Heart left ventricle (tissue), 13 donors: ENCODE results near the gene TBC1D4.

ENCODE experiments used
- POLR2A ChIP-seq, 2 donors: fragments of 450-650 bp; IDR thresholded peaks; one replicate each; pipeline ENCODE4 v1.6.1; 2017; ENCODE audit warnings: antibody characterized with exemption in 2 of 2, mild to moderate bottlenecking in 2 of 2, moderate library complexity in 2 of 2
- TF ChIP-seq, protein P1 (sequence below), 12 donors: fragments of 200-600 bp; sonication (generic) in 4 of 12; IDR thresholded peaks; one replicate each; pipeline versions ENCODE4 v1.5.0 to v1.8.0; 2018 to 2022; ENCODE audit warnings: antibody characterized with exemption in 12 of 12, mild to moderate bottlenecking in 5 of 12
- donor health status: ischemic (EF 13 %, LVEDD 7.1; RV severe dilation, severe dysfunction).
- donor health status: DM: no; HTN: yes; CAD: no.
- donor health status: DM: no; HTN: no; CAD: no.
- donor health status: ischemic (EF 25% LVEDD 6.9; RV normal size, moderate dysfunction).
- donor health status: ischemic (EF 25% LVEDD 5.7; RV mildly dilated, moderate dysfunction).
- donor health status: ischemic (EF 35%, LVEDD 5.7; RV mildly dilated, moderate dysfunction).
- donor health status: nonischemic (EF 11% LVEDD 7.7; RV severe dilation, severe dysfunction).
- donor health status: DM: yes; HTN: yes; CAD: no.
- donor health status: PGD.
- donor health status: ischemic (EF 29% LVEDD 5.4; RV normal size, mild dysfunction).
- donor health status: nonischemic (EF 23%, LVEDD 6.1; RV moderate dilation, normal function).

DNA sequence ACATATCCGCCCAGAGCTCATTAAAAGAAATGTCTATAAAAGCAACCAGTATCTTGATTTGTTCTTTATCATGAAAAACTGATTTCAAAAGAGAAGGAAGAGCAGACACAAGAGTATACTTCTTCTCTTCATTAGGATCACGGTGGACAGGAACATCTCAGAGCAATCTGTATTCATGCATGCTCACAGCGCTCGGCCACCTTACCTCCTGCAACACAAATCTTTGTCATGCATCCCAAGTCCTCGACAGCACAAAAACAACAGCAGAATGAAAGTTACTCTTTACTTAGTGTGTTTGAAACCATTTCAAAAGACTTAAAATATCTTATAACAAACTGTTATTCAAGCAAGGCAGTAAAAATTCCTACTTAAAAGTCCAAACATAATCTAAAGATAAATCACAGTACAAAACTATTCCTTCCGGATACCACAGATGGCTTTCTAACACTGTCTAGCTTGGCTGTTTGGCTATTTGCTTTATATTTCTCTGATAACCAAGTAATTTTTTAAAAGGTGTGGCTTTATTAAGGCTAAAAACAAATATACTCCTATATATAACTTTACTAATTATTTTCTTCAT, 174.5 kb downstream of the TBC1D4 start:
- TF ChIP-seq, protein P1, sequence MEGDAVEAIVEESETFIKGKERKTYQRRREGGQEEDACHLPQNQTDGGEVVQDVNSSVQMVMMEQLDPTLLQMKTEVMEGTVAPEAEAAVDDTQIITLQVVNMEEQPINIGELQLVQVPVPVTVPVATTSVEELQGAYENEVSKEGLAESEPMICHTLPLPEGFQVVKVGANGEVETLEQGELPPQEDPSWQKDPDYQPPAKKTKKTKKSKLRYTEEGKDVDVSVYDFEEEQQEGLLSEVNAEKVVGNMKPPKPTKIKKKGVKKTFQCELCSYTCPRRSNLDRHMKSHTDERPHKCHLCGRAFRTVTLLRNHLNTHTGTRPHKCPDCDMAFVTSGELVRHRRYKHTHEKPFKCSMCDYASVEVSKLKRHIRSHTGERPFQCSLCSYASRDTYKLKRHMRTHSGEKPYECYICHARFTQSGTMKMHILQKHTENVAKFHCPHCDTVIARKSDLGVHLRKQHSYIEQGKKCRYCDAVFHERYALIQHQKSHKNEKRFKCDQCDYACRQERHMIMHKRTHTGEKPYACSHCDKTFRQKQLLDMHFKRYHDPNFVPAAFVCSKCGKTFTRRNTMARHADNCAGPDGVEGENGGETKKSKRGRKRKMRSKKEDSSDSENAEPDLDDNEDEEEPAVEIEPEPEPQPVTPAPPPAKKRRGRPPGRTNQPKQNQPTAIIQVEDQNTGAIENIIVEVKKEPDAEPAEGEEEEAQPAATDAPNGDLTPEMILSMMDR (IDR thresholded peaks at IDR 0.05), result no peak
- no peak for TF ChIP-seq POLR2A (IDR thresholded peaks at IDR 0.05)
